ENCODE results near the gene PTCD2. TPM values are rescaled to one million over a fixed set of nuclear protein-coding genes. Genes with fewer than 3 reads are reported as not detected.

The PTCD2 gene
- total and polyA plus RNA-seq, 2 of the 8 experiments (the other 6 are each of a cell fraction or from before 2014, with no cell fraction given) = 7.3 to 15.4 TPM

DNA sequence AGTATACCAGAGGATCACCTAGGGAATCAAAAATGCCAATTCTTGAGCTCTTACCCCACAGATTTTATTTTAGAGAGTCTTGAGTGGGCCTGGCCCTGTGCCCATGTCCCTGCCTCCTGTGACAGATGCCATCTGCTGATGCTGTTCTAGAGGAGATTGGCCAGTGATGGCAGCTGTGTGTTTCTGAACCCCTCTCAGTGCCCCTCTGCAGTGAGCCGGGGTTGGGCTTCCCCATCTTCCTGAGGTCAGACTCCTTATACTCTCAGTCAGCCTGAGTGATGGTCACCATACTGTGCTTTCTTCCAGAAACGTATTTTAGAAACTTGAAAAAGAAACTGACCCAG lies 6.1 kb downstream of the PTCD2 start:
- no peaks in the 10 kb centered on the region for H3K23me2 ChIP-seq (ENCODE audit: low read depth, low read length)
- no peak overlapping the region for H3K27ac ChIP-seq (ENCODE audit: low read depth, low read length)
- no peak overlapping the region for H2BK12ac ChIP-seq (ENCODE audit: low read depth, low read length)
- H3K23ac ChIP-seq (ENCODE audit: insufficient read length) = no peak overlapping the region
- H3K79me2 ChIP-seq (ENCODE audit: control insufficient read depth in 1 of 2, insufficient read depth in 2 of 2, low read length in 2 of 2) = peaks cover 0 to under 1% of the 10 kb centered on the region in 2 experiments; a peak in 1 of 4 replicates
- no peak for DNase-seq (ENCODE audit: low read depth in 1 of 2, low spot score in 2 of 2)
- H2AK5ac ChIP-seq (ENCODE audit: low read depth, low read length) = no peak overlapping the region
- no peaks in the 10 kb centered on the region for H3K27me3 ChIP-seq (replicated peaks in 1 of 4; ENCODE audit: control insufficient read depth in 3 of 4, extremely low read depth in 1 of 4, insufficient read depth in 3 of 4, low read length in 3 of 4)
- no peak overlapping the region for H4K5ac ChIP-seq (ENCODE audit: insufficient read length, low read depth, low read length)
- no peaks in the 10 kb centered on the region for H3K9me3 ChIP-seq (ENCODE audit: insufficient read depth in 2 of 2, low read depth in 1 of 2, low read length in 1 of 2)
- H2BK15ac ChIP-seq (ENCODE audit: low read length) = no peak overlapping the region
- H2BK5ac ChIP-seq (ENCODE audit: low read depth, low read length) = no peak overlapping the region
- ChIA-PET POLR2A (ENCODE audit: partially characterized antibody) (interaction anchor here (0.6 to 1.2 kb wide), 2 partner anchors 11 kb away, joined by 3 read pairs; no protein-coding TSS in a partner anchor), CTCF (ENCODE audit: partially characterized antibody) (no interaction called here)
- H3K9ac ChIP-seq (replicated peaks in 1 of 4; ENCODE audit: extremely low read depth in 1 of 4, low read depth in 3 of 4, low read length in 3 of 4) = no peak overlapping the region
- H3K36me3 ChIP-seq (ENCODE audit: control insufficient read depth in 2 of 4, insufficient read depth in 4 of 4, low read length in 3 of 4) = peaks cover 2 to 20% (median 16%) of the 10 kb centered on the region in 4 experiments; a peak in 6 of 8 replicates
- H2BK120ac ChIP-seq (replicated peaks; ENCODE audit: low read depth, low read length) = no peak overlapping the region
- H4K8ac ChIP-seq (ENCODE audit: extremely low read depth, insufficient read depth, low read length) = no peak overlapping the region
- no peak for FAIRE-seq
- 89% methylated on average over 2 of the region's 2 CpGs; no CpG with 5 or more reads in 1 of the 2 experiments for WGBS, 2 experiments (ENCODE audit: extremely low coverage in 1 of 2, insufficient coverage in 1 of 2, insufficient read length in 1 of 2, insufficient replicate concordance in 2 of 2, low coverage in 1 of 2, low lambda C conversion rate in 2 of 2, missing lambda C conversion rate in 1 of 2)
- no peak overlapping the region for H3K14ac ChIP-seq (ENCODE audit: insufficient read length)
- no peaks in the 10 kb centered on the region for H3K79me1 ChIP-seq (ENCODE audit: low read depth, low read length)
- no peak overlapping the region for H2BK20ac ChIP-seq (ENCODE audit: low read length)
- H2AFZ ChIP-seq (ENCODE audit: low read length) = no peak overlapping the region
- H3K4ac ChIP-seq (replicated peaks; ENCODE audit: insufficient read length, low read depth, low read length) = no peak overlapping the region
- peaks cover 0 to 2% of the 10 kb centered on the region in 2 experiments for H4K20me1 ChIP-seq (replicated peaks in 1 of 2; ENCODE audit: control insufficient read depth in 1 of 2, insufficient read depth in 2 of 2, low read length in 2 of 2)
- H3K4me2 ChIP-seq (ENCODE audit: insufficient read depth in 1 of 2, low read depth in 2 of 2, low read length in 2 of 2) = no peak overlapping the region
- no peak overlapping the region for H3K4me3 ChIP-seq (ENCODE audit: extremely low read depth in 1 of 4, insufficient read depth in 2 of 4, low read depth in 3 of 4, low read length in 4 of 4)
- no peak overlapping the region for H3K18ac ChIP-seq (ENCODE audit: extremely low read depth, low read length)
- no peak overlapping the region for H4K91ac ChIP-seq (replicated peaks; ENCODE audit: insufficient read length, low read length)
- H3K4me1 ChIP-seq (replicated peaks in 1 of 4; ENCODE audit: control insufficient read depth in 3 of 4, insufficient read depth in 4 of 4, low read length in 3 of 4) = no peaks in the 10 kb centered on the region; a peak in 4 of 7 replicates
- H3K56ac ChIP-seq (replicated peaks; ENCODE audit: insufficient read length, low read depth, low read length) = no peak overlapping the region
- TF ChIP-seq RFX5 (IDR thresholded peaks at IDR 0.05; ENCODE audit: borderline replicate concordance, low read depth, low read length) = no peak
- TF ChIP-seq ATF3 (IDR thresholded peaks at IDR 0.05; ENCODE audit: insufficient read depth, low read depth, low read length) = no peak
- TF ChIP-seq SP4 (IDR thresholded peaks at IDR 0.05; ENCODE audit: low read length) = no peak
- no peak for TF ChIP-seq ZNF274 (IDR thresholded peaks at IDR 0.05; ENCODE audit: borderline replicate concordance, extremely low read depth, low read length)
- no peak for TF ChIP-seq EGR1 (IDR thresholded peaks at IDR 0.05; ENCODE audit: borderline replicate concordance, low read depth, low read length)
- no peak for TF ChIP-seq EZH2 (IDR thresholded peaks at IDR 0.05; ENCODE audit: low read depth, low read length, severe bottlenecking)
- TF ChIP-seq KDM1A (IDR thresholded peaks at IDR 0.05; ENCODE audit: borderline replicate concordance, low read length) = no peak
- no peak for TF ChIP-seq SP1 (IDR thresholded peaks at IDR 0.05; ENCODE audit: low read depth, low read length)
- TF ChIP-seq E2F6 (IDR thresholded peaks at IDR 0.05) = no peak
- no peak for TF ChIP-seq TCF12 (IDR thresholded peaks at IDR 0.05; ENCODE audit: low read depth, low read length)
- TF ChIP-seq MAX (IDR thresholded peaks at IDR 0.05) = no peak
- TF ChIP-seq GTF2F1 (IDR thresholded peaks at IDR 0.05; ENCODE audit: borderline replicate concordance, low read depth, low read length) = no peak
- TF ChIP-seq RAD21 (IDR thresholded peaks at IDR 0.05 in 1 of 2, conservative IDR thresholded peaks at IDR 0.05 in 1 of 2; ENCODE audit: low read depth in 2 of 2, low read length in 2 of 2) = no peak

Measured in H1 (cell line).